Activated naive CD4-positive, alpha-beta T cell treated with anti-CD3 and anti-CD28 coated beads, Interleukin-2, amount 10 ng/mL, durations not matched to agents 7 days and 5 days (primary cell): Measurements from ENCODE around the gene TREX2.

ENCODE experiments used
- CTCF ChIA-PET: fragments of 350-600 bp; sonication (Branson Sonifier 250); formaldehyde crosslinking; loops from one replicate; lab custom pipeline; 2021; ENCODE audit warnings: antibody characterized with exemption; lab: Charles Lee
- DNase-seq: peaks from one replicate; pipeline ENCODE4 v3.0.0-alpha.2; 2020
- H3K27ac Mint-ChIP-seq: one replicate; pipeline ENCODE4 v1.8.0; 2021; ENCODE audit warnings: mild to moderate bottlenecking, moderate library complexity, mixed read lengths
- H3K27me3 Mint-ChIP-seq: one replicate; pipeline ENCODE4 v1.8.0; 2021; ENCODE audit warnings: mild to moderate bottlenecking, mixed read lengths
- H3K36me3 Mint-ChIP-seq: one replicate; pipeline ENCODE4 v1.8.0; 2021; ENCODE audit warnings: mixed read lengths
- H3K4me1 Mint-ChIP-seq: one replicate; pipeline ENCODE4 v1.8.0; 2021; ENCODE audit warnings: mixed read lengths
- H3K4me3 Mint-ChIP-seq: one replicate; pipeline ENCODE4 v1.8.0; 2021; ENCODE audit warnings: mild to moderate bottlenecking, moderate library complexity, mixed read lengths
- H3K9me3 Mint-ChIP-seq: one replicate; pipeline ENCODE4 v1.8.0; 2021; ENCODE audit warnings: mixed read lengths

TREX2 gene

DNA sequence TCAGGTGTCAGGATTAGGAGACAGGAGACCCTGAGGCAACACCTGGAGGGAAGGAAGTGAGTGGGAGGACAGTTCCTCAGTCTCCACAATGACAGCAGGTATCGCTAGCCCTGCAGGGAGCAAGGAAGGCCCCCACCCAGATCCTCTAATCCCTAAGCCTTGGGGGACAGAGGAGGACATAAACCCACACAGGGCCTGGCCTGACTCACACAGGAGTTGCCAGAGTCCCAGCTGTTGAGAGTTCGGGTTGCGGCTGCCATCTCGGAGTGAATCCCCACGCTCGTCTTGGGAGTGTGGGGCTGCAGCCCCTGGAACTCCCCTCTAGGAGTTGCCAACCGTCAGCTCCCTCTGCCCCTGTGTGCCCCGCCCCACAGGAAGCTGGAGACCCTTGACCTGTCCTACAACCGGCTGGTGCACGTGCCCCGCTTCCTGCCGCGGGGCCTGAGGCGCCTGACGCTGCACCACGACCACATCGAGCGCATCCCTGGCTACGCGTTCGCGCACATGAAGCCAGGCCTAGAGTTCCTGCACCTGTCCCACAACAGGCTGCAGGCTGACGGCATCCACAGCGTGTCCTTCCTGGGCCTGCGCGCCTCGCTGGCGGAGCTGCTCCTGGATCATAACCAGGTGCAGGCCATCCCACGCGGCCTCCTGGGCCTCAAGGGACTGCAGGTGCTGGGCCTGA, 39.7 kb upstream of the TREX2 start:
- Mint-ChIP-seq H3K27me3 (no peaks in the 10 kb centered on the region), H3K36me3 (no peaks in the 10 kb centered on the region), H3K27ac (no peak overlapping the region), H3K9me3 (no peaks in the 10 kb centered on the region), H3K4me1 (no peaks in the 10 kb centered on the region), H3K4me3 (no peak overlapping the region)
- CTCF ChIA-PET = interaction anchor here (0.9 kb wide), 1 partner anchor 53 kb away, joined by 3 read pairs; no protein-coding TSS in a partner anchor
- DNase-seq = no peak

DNA sequence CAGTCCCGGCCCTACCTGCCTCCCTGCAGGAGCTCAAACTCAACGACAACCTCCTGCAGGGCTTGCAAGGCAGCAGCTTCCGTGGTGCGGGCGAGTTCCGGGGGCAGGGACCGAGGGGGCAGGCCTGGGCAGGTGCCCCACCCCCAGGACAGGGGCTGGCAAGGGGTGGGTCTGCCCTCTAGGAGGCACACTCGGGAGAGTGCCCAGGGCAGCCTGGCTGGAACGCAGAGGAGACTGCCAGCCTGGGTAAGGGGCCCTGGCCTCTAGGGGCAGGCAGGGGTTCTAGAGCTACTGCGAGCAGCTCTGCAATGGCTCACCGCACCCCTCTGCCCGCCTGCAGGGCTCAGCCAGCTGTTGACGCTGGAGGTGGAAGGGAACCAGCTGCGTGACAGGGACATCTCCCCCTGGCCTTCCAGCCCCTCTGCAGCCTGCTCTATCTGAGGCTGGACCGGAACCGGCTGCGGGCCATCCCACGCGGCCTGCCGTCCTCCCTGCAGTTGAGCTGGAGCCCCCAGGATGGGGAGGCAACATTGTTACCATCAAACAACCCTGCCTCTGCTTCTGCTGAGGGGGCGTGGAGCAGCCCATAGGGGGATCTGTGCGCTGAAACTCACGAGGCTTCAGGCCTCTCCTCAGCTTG, 36.6 kb upstream of the TREX2 start:
- Mint-ChIP-seq H3K4me1 (no peaks in the 10 kb centered on the region), H3K27me3 (peaks cover 6% of the 10 kb centered on the region), H3K4me3 (no peak overlapping the region), H3K27ac (no peak overlapping the region), H3K36me3 (no peaks in the 10 kb centered on the region), H3K9me3 (no peaks in the 10 kb centered on the region)
- CTCF ChIA-PET = no interaction called here
- DNase-seq = no peak

DNA sequence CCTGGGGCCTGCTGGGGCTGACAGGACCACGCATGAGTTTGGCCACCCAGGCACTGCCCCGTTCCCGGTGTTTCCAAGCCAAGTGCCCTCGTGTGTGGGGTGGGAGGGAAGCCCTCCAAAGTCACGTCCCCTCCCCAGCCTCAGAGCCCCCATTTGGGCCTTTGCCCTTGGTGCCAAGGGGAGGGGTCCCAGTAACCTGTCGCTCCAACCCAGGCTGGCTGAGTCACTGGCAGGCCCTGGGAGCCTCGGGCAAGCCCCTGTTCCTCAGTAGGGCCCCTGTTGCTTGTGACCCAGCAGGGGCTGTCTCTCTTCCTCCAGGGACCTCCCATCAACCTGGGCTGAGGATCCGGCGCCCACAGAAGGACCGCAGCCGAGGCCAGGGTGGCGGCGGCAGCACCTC, 35.2 kb upstream of the TREX2 start:
- peaks cover under 1% of the 10 kb centered on the region for H3K4me1 Mint-ChIP-seq
- H3K27ac Mint-ChIP-seq = no peak overlapping the region
- no peaks in the 10 kb centered on the region for H3K9me3 Mint-ChIP-seq
- H3K4me3 Mint-ChIP-seq = no peak overlapping the region
- CTCF ChIA-PET = no interaction called here
- H3K27me3 Mint-ChIP-seq = peaks cover 12% of the 10 kb centered on the region
- H3K36me3 Mint-ChIP-seq = no peaks in the 10 kb centered on the region
- no peak for DNase-seq

DNA sequence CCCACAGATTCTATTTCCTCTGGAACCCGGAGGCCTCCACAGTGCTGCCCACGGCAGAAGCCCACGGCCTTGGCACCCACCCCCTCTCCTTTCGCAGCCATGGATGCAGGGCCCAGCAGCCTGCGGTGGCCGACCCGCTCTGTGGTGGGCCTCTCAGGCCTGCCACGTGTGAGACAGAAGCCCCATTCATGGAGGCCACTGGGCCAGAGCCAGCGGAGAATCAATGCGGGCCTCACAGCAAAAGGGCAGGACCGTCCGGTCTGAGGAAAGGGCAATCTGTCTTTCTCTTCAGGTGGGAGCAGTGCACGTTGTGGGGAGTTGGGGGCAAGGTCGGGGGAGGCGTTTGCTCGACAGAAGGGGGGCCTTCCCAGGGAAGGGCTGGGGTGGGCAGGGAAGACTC, 32.9 kb upstream of the TREX2 start:
- H3K4me1 Mint-ChIP-seq = peaks cover 11% of the 10 kb centered on the region
- CTCF ChIA-PET = no interaction called here
- H3K4me3 Mint-ChIP-seq = no peak overlapping the region
- H3K36me3 Mint-ChIP-seq = no peaks in the 10 kb centered on the region
- no peak overlapping the region for H3K27ac Mint-ChIP-seq
- peaks cover 28% of the 10 kb centered on the region for H3K27me3 Mint-ChIP-seq
- no peak for DNase-seq
- no peaks in the 10 kb centered on the region for H3K9me3 Mint-ChIP-seq

DNA sequence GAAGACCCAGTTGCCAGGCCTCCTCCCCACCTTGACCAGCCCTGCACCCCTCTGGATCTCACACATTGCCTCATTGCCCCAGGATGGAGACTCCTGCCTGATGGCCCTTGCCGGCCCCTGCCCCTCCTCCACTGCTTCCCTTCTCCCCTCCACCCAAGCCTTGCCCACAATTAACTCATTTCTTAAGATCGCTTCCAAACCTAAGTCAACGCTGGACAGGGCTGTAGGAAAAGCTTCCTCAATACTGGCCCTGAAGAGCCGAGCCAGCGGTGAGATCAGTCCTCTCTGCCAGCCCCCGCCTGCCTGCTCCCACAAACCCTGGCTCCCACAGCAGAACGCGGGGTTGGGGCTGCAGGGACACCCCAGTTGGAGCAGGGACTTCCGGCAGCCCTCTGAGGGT, 32.0 kb upstream of the TREX2 start:
- CTCF ChIA-PET = no interaction called here
- Mint-ChIP-seq H3K36me3 (no peaks in the 10 kb centered on the region), H3K27me3 (peaks cover 32% of the 10 kb centered on the region), H3K4me1 (peaks cover 14% of the 10 kb centered on the region), H3K9me3 (no peaks in the 10 kb centered on the region), H3K27ac (no peak overlapping the region), H3K4me3 (no peak overlapping the region)
- no peak for DNase-seq

DNA sequence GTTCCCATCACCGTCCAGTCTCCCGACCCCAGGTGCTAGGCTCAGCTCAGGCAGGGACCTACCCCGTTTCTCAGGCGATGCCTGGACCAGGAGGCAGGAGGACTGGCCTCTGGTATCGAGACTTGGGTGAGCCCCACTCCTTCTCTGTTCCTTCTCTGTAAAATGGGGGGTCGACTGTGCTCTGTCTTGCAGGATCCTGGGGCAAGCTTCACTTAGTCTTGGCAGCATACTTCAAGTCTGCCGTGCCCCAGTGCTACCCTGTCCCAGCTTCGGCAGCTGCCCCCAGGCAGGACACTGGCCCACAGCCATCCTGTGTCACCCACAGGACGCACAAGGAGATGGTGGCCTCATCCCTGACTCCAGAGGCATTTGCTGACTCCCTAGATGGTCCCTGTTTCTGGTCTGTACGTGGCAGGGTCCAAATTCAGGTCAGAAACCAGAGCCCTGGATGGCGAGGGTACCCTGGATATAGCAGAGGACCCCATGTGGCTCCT, 31.6 kb upstream of the TREX2 start:
- Mint-ChIP-seq H3K36me3 (no peaks in the 10 kb centered on the region), H3K27me3 (peaks cover 32% of the 10 kb centered on the region), H3K4me3 (no peak overlapping the region), H3K4me1 (peaks cover 14% of the 10 kb centered on the region), H3K27ac (no peak overlapping the region), H3K9me3 (no peaks in the 10 kb centered on the region)
- no peak for DNase-seq
- CTCF ChIA-PET = no interaction called here

DNA sequence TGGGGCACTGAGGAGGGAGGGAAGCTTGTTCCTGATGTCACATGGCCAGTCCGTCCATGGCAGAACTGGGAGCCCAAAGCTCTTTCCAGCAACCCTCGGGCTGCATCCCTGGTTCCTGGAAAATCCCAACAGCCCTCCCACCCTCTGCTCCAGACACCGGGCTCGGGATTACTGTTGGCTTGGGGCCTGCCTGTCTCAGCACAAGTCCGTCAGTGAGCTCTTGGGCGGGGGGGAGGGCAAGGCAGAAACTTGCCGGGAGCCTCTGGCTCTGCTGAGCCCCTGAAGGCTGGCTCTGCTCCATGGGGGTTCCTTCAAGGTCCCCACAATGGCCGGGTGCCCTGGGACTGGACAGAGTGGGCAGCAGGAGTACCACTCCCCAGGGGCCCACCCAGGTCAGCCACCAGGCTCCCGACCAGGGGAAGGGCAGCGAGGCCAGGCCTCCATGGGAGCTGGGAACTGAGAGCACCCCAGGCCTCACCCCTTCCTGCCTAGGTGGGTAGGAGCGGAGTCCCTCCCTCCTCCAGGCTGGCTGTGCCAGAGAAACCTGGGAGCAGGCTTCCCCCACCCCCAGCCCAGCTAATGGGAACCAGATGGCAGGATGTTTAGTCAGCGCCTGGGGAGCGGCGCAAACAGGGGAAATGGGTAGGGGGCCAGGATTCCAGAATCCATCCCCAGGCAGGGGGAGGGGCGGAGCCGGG, 31.0 kb upstream of the TREX2 start:
- CTCF ChIA-PET = no interaction called here

DNA sequence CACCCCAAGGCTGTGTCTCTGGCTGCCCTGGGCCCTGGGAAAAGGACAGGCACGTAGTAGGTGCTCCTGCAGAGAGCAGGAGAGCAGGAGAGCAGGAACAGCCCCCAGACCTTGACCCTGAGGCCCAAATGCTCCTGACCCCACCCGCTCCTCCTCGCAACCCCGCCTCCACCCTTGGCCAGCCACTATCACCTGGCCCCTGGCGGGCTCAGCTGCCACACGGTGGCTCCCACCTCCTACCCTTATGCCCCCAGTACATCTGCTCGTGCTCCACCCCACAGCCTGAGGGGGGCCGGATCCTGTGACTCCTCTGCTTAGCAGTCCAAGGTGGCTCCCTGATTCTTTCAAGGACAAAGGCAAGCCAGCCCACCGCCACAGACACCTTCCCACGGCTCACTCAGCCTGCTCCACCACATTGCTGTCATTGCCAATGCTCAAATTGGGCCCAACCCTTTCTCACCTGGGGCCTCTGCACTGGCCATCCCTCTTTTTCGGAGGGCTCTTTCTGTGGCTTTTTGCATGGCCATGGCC, 30.0 kb upstream of the TREX2 start:
- Mint-ChIP-seq H3K27me3 (peaks cover 32% of the 10 kb centered on the region), H3K9me3 (no peaks in the 10 kb centered on the region), H3K4me3 (no peak overlapping the region), H3K4me1 (peaks cover 19% of the 10 kb centered on the region), H3K27ac (no peak overlapping the region), H3K36me3 (no peaks in the 10 kb centered on the region)
- CTCF ChIA-PET = no interaction called here
- no peak for DNase-seq

More for the DNA sequence above, 31.0 kb upstream of the TREX2 start:
- no peak overlapping the region for H3K4me3 Mint-ChIP-seq
- DNase-seq = no peak
- H3K4me1 Mint-ChIP-seq = peaks cover 14% of the 10 kb centered on the region
- no peaks in the 10 kb centered on the region for H3K36me3 Mint-ChIP-seq
- peaks cover 32% of the 10 kb centered on the region for H3K27me3 Mint-ChIP-seq
- no peaks in the 10 kb centered on the region for H3K9me3 Mint-ChIP-seq
- H3K27ac Mint-ChIP-seq = no peak overlapping the region

DNA sequence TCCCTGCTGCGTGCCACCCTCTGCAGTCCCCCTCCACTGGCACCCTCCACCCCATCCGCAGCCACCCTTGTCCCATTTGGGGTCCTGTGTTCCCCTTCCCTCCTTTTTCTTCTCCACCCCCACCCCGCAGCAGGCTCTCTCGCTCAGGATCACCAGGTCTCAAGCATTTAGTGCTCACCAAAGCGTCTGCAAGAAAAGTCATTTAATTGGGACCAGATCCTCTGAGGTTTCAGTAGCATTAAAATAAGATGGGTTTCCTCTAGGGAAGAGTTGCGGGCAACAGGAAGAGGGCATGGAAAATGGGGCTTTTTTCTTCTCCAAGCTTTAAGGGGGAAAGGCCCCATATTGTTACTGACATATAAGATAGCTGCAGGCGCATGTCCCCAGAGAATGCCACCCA, 29.4 kb upstream of the TREX2 start:
- CTCF ChIA-PET = no interaction called here
- Mint-ChIP-seq H3K27me3 (peaks cover 32% of the 10 kb centered on the region), H3K36me3 (no peaks in the 10 kb centered on the region), H3K4me3 (no peak overlapping the region), H3K4me1 (peaks cover 19% of the 10 kb centered on the region), H3K27ac (no peak overlapping the region), H3K9me3 (no peaks in the 10 kb centered on the region)
- DNase-seq = no peak

DNA sequence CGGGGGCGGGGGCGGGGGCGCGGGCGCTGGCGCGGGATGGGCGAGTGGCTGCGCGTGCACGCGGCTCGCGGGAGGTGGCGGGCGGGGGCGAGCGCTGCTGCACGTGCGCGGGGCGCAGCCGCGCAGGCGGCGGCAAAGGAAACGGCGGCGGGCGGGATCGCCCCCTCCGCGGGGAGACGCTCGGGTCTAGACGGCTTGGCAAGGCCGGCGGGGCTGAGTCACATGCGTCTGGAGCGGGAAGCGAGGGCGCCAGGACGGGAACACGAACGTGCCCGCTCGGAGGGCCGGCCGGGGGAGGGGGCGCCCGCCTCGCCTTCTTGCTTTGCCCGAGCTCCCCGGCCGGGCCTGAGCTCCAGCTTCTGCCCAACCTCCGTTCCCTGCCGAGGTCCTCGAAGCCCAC, 28.9 kb upstream of the TREX2 start:
- Mint-ChIP-seq H3K36me3 (no peaks in the 10 kb centered on the region), H3K4me1 (peaks cover 19% of the 10 kb centered on the region), H3K9me3 (no peaks in the 10 kb centered on the region), H3K4me3 (no peak overlapping the region), H3K27me3 (peaks cover 32% of the 10 kb centered on the region), H3K27ac (no peak overlapping the region)
- CTCF ChIA-PET = no interaction called here
- DNase-seq = peak; percentile 45

DNA sequence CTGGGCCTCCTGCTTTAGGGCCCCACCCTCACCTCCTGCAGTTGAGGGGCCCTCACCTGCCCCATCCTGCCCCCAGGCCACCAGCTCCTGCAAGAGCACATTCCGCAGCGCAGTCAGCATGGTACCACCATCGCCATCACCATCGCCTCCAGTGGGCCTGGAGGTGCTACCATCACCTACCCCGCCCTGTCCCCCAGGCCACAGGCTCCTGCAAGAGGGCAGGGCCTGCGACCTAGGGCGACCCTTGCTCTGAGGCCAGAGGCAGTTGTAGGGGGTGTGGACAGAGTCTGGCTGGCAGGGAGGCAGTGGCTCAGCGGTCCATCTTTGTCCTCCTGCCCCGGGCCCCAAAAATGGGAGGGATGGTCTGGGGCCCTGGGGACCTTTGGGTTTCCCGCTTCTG, 28.4 kb upstream of the TREX2 start:
- no peaks in the 10 kb centered on the region for H3K9me3 Mint-ChIP-seq

DNA sequence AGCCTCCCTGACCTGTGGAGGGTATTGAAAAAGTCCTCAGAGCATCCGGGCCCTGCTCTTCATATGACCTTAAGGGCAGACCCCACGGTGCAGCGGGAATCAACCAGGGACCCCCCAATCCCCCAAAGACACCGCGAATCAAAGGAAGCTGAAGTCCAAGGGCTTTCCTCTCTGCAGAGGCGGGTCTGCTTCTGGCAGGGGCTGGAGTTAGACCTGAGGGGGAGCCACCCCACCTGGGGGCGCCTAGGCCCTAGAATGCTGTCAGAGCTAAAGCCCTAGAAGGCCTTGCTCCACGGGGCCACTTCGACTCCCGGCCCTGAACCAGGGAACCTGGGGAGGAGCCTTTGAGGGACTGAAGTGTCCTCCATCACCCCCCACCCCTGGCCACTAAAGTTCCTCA, 27.3 kb upstream of the TREX2 start:
- no peak overlapping the region for H3K4me3 Mint-ChIP-seq
- CTCF ChIA-PET = interaction anchor here (5.2 kb wide), 1 partner anchor 33 kb away, joined by 39 read pairs; no protein-coding TSS in a partner anchor
- no peaks in the 10 kb centered on the region for H3K36me3 Mint-ChIP-seq
- peaks cover 21% of the 10 kb centered on the region for H3K4me1 Mint-ChIP-seq
- no peak for DNase-seq
- H3K27me3 Mint-ChIP-seq = peaks cover 29% of the 10 kb centered on the region
- no peaks in the 10 kb centered on the region for H3K9me3 Mint-ChIP-seq
- no peak overlapping the region for H3K27ac Mint-ChIP-seq

More for the DNA sequence above, 28.4 kb upstream of the TREX2 start:
- Mint-ChIP-seq H3K4me3 (no peak overlapping the region), H3K27me3 (peaks cover 32% of the 10 kb centered on the region), H3K4me1 (peaks cover 21% of the 10 kb centered on the region), H3K36me3 (no peaks in the 10 kb centered on the region), H3K27ac (no peak overlapping the region)
- DNase-seq = no peak
- CTCF ChIA-PET = no interaction called here

DNA sequence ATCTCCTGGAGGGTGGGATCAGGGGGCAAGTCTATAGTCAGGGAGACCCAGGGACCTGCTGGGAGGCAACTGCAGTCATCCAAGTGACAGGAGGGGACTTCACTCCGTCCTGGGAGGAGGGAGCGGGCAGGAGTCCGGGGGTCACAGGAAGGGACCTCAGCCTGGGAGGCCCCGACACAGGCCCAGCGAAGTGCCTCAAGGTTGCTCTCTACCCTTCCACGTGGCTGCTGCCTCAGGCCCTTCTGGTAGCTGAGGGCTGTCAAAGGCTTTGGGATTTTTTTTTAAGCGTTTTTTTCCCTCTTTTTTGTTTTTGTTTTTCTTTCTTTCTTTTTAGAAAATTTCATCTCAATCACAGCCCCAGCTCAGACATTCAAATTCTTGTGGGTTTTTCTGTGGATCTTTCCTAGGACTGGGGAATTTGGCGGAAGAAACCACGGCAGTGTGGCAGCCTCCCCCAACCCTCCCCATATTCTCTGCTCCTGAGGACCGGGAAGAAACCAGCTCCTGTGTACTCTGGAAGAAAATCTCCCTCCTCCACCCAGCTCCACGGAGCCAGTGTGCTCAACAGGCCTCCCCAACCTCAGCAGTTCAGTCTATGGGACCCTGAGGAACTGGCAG, 25.9 kb upstream of the TREX2 start:
- Mint-ChIP-seq H3K27ac (no peak overlapping the region), H3K36me3 (no peaks in the 10 kb centered on the region), H3K27me3 (peaks cover 26% of the 10 kb centered on the region), H3K9me3 (no peaks in the 10 kb centered on the region), H3K4me3 (no peak overlapping the region), H3K4me1 (peaks cover 31% of the 10 kb centered on the region)
- CTCF ChIA-PET = interaction anchor here (0.7 to 5.2 kb wide), 5 partner anchors 8 to 499 kb away, joined by 3 to 39 read pairs (median 5); no protein-coding TSS in a partner anchor
- DNase-seq = no peak
